HG03175 (cell line): ENCODE measurements around the gene LARP4B.
"Not testable (repeated sequence)": the region's sequence is repeated elsewhere in the genome, so short reads cannot be mapped to it uniquely, and the experiment has no call there.

Experiments used
- ATAC-seq: cut with Tn5 transposase; IDR thresholded peaks from one replicate; pipeline ENCODE4 v1.9.1; 2021; ENCODE audit warnings: mild to moderate bottlenecking, moderate library complexity; ENCODE audit not compliant: unreplicated experiment

The LARP4B gene

GRCh38 chr10:774661-775244 lies 156.8 kb downstream of the LARP4B start:
- no peak for ATAC-seq

DNA sequence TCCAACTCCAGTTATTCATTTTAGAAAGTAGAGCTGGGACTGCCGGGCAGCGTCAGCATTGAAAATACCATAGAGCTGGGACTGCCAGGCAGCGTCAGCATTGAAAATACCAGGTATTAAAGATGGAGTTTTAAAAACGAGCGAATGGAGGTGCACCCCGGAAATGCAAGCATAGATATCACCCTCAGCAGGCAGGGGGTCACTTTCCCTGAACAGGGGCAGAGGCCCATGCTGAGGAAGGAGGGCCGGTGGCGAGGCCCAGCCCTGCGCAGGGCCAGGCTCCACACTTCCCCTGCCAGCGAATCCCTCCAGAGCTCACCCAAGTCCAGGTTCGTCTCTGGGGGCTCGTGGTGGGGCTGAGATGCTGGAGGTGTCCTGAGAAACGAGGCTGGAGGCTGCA lies 157.3 kb downstream of the LARP4B start:
- ATAC-seq: no peak

- no peak for ATAC-seq
Observed at GRCh38 chr10:773562-774161, 157.8 kb downstream of the LARP4B start.

DNA sequence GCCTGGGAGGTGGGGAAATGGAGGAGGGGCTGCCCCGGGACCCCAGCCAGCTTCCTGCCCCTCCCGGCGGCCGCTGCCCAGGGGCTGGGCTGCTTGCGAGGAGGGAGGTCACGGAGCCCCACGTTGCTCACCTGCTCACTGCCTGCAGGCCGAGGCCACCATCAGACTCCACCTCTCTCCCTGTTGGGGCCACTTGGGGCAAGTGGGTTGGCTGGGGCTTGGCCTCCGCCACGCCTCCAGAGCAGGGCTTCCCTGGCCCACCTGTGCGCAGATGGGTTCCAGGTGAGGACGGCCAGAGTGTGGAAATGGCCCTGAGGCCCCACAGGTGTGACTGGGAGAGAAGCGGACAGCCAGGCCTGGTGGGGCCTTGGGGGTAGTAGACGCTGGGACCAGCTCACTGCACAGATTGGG lies 159.3 kb downstream of the LARP4B start:
- ATAC-seq: no peak

- ATAC-seq: no peak
Observed at GRCh38 chr10:771647-772046, 159.9 kb downstream of the LARP4B start.

DNA sequence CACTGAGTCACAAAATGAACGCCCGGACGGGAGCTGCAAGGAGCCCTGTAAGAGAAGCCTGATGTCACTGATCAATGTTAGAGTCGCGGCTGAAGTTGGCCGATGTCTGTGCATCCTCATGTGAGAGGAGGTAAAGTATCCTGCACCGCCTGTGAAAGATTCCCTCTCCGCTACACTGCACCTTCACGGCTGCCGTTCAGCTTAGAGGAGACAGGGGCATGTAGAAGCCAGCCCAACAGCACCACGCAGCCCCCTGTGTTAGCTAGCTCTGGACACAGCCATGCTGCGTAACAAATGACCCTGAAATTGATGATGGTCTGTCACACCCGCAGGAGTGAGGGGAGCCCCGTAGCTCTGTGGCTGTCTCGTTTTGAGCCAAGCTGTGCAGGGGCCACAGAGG lies 160.5 kb downstream of the LARP4B start:
- ATAC-seq: no peak

DNA sequence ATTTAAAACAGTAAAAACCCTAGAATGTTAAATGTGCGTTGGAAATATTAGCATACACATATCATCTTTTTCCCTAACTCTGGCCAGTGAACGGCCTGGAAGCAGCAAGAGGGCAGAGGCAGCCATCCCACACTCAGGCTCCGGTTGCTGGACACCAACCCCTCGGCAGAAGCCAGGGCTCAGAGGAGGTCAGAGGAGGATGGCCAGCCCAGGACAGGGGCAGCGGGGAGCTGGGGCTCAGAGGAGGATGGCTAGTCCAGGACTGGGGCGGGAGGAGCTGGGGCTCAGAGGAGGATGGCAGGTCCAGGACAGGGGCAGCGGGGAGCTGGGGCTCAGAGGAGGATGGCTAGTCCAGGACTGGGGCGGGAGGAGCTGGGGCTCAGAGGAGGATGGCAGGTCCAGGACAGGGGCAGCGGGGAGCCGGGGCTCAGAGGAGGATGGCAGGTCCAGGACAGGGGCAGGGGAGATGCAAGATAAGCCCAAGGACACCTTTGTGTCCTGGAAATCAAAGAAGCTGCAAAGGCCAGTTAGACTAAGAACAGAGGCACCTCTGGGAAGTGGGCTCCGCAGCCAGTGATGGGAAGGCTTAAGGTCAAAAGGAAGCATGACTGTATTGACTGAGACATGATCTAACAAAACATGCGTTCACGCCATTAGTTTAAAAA lies 161.3 kb downstream of the LARP4B start:
- ATAC-seq: not testable (repeated sequence)

- no peak for ATAC-seq
Observed at GRCh38 chr10:767794-768193, 163.7 kb downstream of the LARP4B start.

GRCh38 chr10:767211-767610 lies 164.3 kb downstream of the LARP4B start:
- ATAC-seq: no peak

DNA sequence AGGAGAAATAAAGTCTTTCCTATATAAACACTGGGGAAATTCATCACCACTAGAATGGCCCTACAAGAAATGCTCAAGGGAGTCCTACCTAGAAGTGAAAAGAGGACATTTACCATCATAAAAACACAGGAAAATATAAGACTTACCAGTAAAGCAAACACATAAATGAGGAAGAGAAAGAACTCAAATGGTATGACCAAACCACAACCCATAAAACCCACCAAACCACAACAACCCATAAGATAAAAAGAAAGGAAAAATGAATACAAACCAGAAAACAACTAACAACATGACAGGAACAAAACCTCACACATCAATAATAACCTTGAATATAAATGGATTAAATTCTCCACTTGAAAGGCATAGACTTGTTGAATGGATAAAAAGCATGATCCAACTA lies 170.1 kb downstream of the LARP4B start:
- ATAC-seq: no peak

DNA sequence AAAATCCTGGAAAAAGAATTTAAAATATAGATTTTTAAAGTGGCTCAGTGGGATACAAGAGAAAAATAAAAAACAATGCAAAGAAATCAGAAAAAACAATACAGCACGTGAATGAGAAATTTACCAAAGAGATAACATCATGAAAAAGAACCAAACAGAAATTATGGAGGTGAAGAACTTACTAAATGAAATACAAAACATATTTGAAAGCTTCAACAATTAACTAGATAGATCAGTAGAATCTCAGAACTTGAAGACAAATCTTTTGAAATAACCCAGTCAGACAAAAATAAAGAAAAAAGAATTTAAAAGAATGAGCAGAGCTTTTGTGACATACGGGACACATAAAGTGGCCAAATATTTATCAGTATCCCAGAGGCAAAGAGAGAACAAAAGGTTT lies 170.9 kb downstream of the LARP4B start:
- no peak for ATAC-seq

- ATAC-seq: no peak
Observed at GRCh38 chr10:759898-760477, 171.5 kb downstream of the LARP4B start.
